Nephron (organoid): ENCODE data around the gene HMCN2.

Experiments used
- H3K27ac Mint-ChIP-seq, 3 experiments: 2 replicates each; pipeline ENCODE4 v1.8.0; 2020; ENCODE audit warnings: mixed read lengths in 3 of 3, mild to moderate bottlenecking in 2 of 3, moderate library complexity in 1 of 3
- H3K27me3 Mint-ChIP-seq: 2 replicates; pipeline ENCODE4 v1.8.0; 2021; ENCODE audit warnings: low read depth, mild to moderate bottlenecking, moderate library complexity, mixed read lengths
- H3K36me3 Mint-ChIP-seq: 2 replicates; pipeline ENCODE4 v1.8.0; 2020; ENCODE audit warnings: low read depth, mixed read lengths
- H3K4me1 Mint-ChIP-seq: 2 replicates; pipeline ENCODE4 v1.8.0; 2020; ENCODE audit warnings: mixed read lengths
- H3K4me3 Mint-ChIP-seq, 3 experiments: 2 replicates each; pipeline ENCODE4 v1.8.0; 2020; ENCODE audit warnings: mild to moderate bottlenecking in 3 of 3, mixed read lengths in 3 of 3, moderate library complexity in 2 of 3
- H3K9me3 Mint-ChIP-seq: 2 replicates; pipeline ENCODE4 v1.8.0; 2020; ENCODE audit warnings: mixed read lengths
- TF ChIP-seq, protein P1 (sequence below), 3 experiments: fragments of 200-600 bp; sonication (generic); IDR thresholded peaks; one replicate each; pipeline ENCODE4 v1.5.0; 2021; ENCODE audit warnings: antibody characterized with exemption in 3 of 3; ENCODE audit not compliant: unreplicated experiment in 3 of 3

The HMCN2 gene

GRCh38 chr9:130372057-130372456 lies 106.5 kb downstream of the HMCN2 start:
- H3K9me3 Mint-ChIP-seq, result no peaks in the 10 kb centered on the region
- TF ChIP-seq, protein P1, sequence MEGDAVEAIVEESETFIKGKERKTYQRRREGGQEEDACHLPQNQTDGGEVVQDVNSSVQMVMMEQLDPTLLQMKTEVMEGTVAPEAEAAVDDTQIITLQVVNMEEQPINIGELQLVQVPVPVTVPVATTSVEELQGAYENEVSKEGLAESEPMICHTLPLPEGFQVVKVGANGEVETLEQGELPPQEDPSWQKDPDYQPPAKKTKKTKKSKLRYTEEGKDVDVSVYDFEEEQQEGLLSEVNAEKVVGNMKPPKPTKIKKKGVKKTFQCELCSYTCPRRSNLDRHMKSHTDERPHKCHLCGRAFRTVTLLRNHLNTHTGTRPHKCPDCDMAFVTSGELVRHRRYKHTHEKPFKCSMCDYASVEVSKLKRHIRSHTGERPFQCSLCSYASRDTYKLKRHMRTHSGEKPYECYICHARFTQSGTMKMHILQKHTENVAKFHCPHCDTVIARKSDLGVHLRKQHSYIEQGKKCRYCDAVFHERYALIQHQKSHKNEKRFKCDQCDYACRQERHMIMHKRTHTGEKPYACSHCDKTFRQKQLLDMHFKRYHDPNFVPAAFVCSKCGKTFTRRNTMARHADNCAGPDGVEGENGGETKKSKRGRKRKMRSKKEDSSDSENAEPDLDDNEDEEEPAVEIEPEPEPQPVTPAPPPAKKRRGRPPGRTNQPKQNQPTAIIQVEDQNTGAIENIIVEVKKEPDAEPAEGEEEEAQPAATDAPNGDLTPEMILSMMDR (IDR thresholded peaks at IDR 0.05; ENCODE audit: unreplicated experiment in 3 of 3), result no peak
- no peak overlapping the region for H3K27ac Mint-ChIP-seq
- H3K36me3 Mint-ChIP-seq, result no peaks in the 10 kb centered on the region
- H3K4me1 Mint-ChIP-seq, result no peaks in the 10 kb centered on the region
- no peak overlapping the region for H3K4me3 Mint-ChIP-seq
- peaks cover 43% of the 10 kb centered on the region for H3K27me3 Mint-ChIP-seq

GRCh38 chr9:130373679-130374325 lies 108.2 kb downstream of the HMCN2 start:
- peaks cover 35% of the 10 kb centered on the region for H3K27me3 Mint-ChIP-seq
- H3K27ac Mint-ChIP-seq, result no peak overlapping the region
- H3K4me1 Mint-ChIP-seq, result no peaks in the 10 kb centered on the region
- H3K4me3 Mint-ChIP-seq, result no peak overlapping the region
- no peaks in the 10 kb centered on the region for H3K36me3 Mint-ChIP-seq
- TF ChIP-seq, protein P1 (IDR thresholded peaks at IDR 0.05; ENCODE audit: unreplicated experiment in 3 of 3), result no peak
- no peaks in the 10 kb centered on the region for H3K9me3 Mint-ChIP-seq

DNA sequence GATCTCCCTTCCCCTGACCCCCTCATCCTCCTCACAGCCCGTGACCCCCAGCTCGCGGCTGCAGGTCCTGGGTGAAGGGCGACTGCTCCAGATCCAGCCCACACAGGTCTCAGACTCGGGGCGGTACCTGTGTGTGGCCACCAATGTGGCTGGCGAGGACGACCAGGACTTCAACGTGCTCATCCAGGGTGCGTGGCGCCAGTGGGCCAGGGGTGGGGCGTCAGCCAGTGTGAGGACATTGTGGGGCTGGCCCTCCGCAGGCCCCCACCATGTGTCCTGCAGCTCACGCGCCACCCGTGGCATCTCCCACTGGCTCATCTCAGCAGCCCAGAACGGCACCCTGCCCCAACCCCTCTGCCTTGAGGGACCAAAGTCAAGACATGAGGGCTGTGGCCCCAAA lies 112.1 kb downstream of the HMCN2 start:
- Mint-ChIP-seq H3K9me3 (no peaks in the 10 kb centered on the region), H3K36me3 (no peaks in the 10 kb centered on the region), H3K4me3 (no peak overlapping the region), H3K27ac (no peak overlapping the region), H3K4me1 (no peaks in the 10 kb centered on the region), H3K27me3 (peaks cover 21% of the 10 kb centered on the region)
- TF ChIP-seq, protein P1 (IDR thresholded peaks at IDR 0.05; ENCODE audit: unreplicated experiment in 3 of 3), result no peak

DNA sequence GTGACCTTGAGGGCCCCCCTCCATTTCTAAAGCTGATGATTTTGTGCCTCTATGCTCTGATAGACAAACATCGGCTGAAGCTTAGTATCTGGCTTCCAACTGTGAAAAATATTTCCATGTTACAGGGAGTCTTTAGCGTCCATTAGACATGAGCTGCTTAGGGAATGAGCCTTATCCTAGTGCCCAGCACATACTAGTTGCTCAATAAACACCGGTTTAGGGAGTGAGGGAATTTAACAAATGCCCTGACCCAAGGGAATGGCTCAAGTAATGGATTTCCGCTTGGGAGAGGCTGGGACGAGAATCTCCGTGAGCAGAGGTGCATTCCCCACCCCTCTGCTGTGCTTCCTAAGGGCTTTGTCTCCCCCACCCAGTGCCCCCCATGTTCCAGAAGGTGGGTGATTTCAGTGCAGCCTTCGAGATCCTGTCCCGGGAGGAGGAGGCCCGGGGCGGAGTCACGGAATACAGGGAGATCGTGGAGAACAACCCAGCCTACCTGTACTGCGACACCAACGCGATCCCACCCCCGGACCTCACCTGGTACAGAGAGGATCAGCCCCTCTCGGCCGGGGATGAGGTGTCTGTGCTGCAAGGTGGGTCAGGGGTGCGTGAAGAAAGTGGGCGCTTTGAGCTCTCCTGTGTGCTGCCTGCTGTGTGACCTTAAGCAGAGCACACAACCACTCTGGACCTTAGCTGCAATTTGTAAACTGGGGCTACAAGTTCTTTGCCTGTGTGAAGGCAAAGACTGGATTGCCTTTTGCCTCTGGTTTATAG lies 113.5 kb downstream of the HMCN2 start:
- TF ChIP-seq, protein P1 (IDR thresholded peaks at IDR 0.05; ENCODE audit: unreplicated experiment in 3 of 3), result no peak
- H3K36me3 Mint-ChIP-seq, result no peaks in the 10 kb centered on the region
- H3K4me3 Mint-ChIP-seq, result no peak overlapping the region
- no peaks in the 10 kb centered on the region for H3K9me3 Mint-ChIP-seq
- no peak overlapping the region for H3K27ac Mint-ChIP-seq
- no peaks in the 10 kb centered on the region for H3K4me1 Mint-ChIP-seq
- peaks cover 24% of the 10 kb centered on the region for H3K27me3 Mint-ChIP-seq

GRCh38 chr9:130379649-130379970 lies 114.0 kb downstream of the HMCN2 start:
- Mint-ChIP-seq H3K4me3 (no peak overlapping the region), H3K4me1 (no peaks in the 10 kb centered on the region), H3K27ac (no peak overlapping the region), H3K9me3 (no peaks in the 10 kb centered on the region), H3K36me3 (no peaks in the 10 kb centered on the region), H3K27me3 (peaks cover 22% of the 10 kb centered on the region)
- TF ChIP-seq, protein P1 (IDR thresholded peaks at IDR 0.05; ENCODE audit: unreplicated experiment in 3 of 3), result no peak
